Esophagus (tissue), 2 donors: ENCODE measurements around the gene TMEM41A. TPM values are rescaled to one million over a fixed set of nuclear protein-coding genes. Genes with fewer than 3 reads are reported as not detected.

ENCODE experiments used
- H3K27ac ChIP-seq, 2 donors: one replicate each; pipeline ENCODE4 v1.5.1; 2013; ENCODE audit warnings: low read depth in 2 of 2, mild to moderate bottlenecking in 2 of 2, inconsistent platforms in 1 of 2, low read length in 1 of 2, moderate library complexity in 1 of 2
- H3K27me3 ChIP-seq, 2 donors: one replicate each; pipeline ENCODE4 v1.6.1; 2013; ENCODE audit warnings: low read length in 2 of 2, control low read depth in 1 of 2, mild to moderate bottlenecking in 1 of 2; ENCODE audit not compliant: insufficient read depth in 2 of 2, control insufficient read depth in 1 of 2
- H3K36me3 ChIP-seq, 2 donors: one replicate each; pipeline ENCODE4 v1.6.1; 2013; ENCODE audit warnings: low read length in 1 of 2; ENCODE audit not compliant: control insufficient read depth in 2 of 2, insufficient read depth in 2 of 2
- H3K4me1 ChIP-seq, 2 donors: one replicate each; pipeline ENCODE4 v1.6.1; 2013; ENCODE audit warnings: low read length in 1 of 2; ENCODE audit not compliant: control insufficient read depth in 2 of 2, insufficient read depth in 2 of 2
- H3K4me3 ChIP-seq, 2 donors: one replicate each; pipeline ENCODE4 v1.5.1; 2013; ENCODE audit warnings: low read length in 2 of 2, mild to moderate bottlenecking in 2 of 2, low read depth in 1 of 2, moderate library complexity in 1 of 2
- H3K9me3 ChIP-seq, 2 donors: one replicate each; pipeline ENCODE4 v1.6.1; 2013; ENCODE audit warnings: mild to moderate bottlenecking in 2 of 2, low read depth in 1 of 2, low read length in 1 of 2, moderate library complexity in 1 of 2; ENCODE audit not compliant: control insufficient read depth in 2 of 2, insufficient read depth in 1 of 2
- WGBS, 2 donors: extraction: QIAGEN DNeasy Blood & Tissue Kit; methylation state at CpG; one replicate each; pipeline ENCODE4 v1.1.7; 2013; 5-methylcytosine and 5-hydroxymethylcytosine counted together
- polyA plus RNA-seq, 2 donors: library from polyadenylated mRNA; stranded (reverse); fragments of 200-250 nt; gene quantifications; one replicate each; pipeline ENCODE4 v1.2.3, GENCODE V29; 2013
- donor health status: healthy with polysubstance abuse.
- donor health status: Bipolar disorder and iron deficiency.

TMEM41A gene
- polyA plus RNA-seq, 2 donors = 10.0 to 19.1 TPM

DNA sequence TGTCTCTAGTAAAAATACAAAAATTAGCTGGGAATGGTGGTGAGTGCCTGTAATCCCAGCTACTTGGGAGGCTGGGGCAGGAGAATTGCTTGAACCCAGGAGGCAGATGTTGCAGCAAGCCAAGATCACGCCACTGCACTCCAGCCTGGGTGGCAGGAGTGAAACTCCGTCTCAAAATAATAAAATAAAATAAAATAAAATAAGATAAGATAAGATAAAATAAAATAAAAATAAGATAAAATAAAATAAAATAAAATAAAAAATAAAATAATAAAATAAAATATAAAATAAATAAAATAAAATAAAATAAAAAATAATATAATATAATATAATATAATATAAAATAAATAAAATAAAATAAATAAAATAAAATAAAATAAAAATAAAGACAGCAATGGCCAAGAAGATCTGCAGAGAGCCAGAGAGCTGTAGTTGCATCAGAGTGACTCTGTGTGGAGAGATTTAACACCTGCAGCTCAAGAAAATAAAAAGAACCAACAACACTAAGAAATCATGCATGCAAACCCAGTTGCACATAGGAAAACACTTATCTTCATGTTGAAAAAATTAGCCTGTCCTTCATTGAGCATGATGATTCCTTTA, 27.6 kb upstream of the TMEM41A start:
- no peak overlapping the region for H3K27ac ChIP-seq
- no peaks in the 10 kb centered on the region for H3K27me3 ChIP-seq
- WGBS, 2 donors = 83 to 94% methylated on average over 2 of the region's 2 CpGs
- H3K36me3 ChIP-seq = no peaks in the 10 kb centered on the region
- no peak overlapping the region for H3K4me3 ChIP-seq
- H3K4me1 ChIP-seq = peaks cover 0 to 6% of the 10 kb centered on the region in 2 donors
- H3K9me3 ChIP-seq = no peaks in the 10 kb centered on the region

DNA sequence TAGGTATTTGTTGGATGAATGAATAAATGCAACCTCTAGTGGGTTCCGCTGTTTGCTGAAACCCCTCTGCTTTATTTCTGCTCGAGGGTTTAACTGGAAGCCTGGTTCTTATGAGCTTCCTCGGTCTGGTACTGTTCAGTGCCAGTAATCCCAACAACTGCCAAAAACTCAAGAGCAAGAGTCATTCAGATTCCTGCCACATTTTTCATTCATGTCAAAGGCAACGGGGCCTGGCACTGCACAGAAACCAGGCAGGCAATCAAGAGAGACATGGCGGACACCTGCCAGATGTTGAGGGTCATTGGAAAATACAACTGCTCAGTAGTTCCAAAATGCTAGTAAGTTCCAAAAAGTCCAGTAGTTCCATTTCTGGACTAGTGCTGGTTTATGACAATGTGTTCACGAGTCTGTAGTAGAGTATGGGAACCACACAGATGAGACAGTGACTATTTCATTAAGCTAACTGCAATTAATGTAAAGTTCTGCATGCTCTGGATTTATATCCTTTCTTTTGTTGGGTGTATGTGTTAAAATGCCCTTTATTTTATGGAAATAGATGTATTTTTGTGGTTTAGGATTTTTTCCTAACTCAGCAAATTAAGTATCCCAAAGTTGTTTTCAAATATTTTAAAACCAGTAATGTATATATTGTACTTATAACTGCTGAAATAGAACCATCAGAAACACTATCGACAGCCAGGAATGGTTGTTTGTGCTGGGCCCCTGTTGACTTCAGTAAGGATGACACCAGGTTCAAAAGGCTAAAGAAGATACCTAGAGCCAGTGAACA, 22.7 kb upstream of the TMEM41A start:
- 86 to 89% methylated on average over 7 of the region's 7 CpGs for WGBS, 2 donors
- no peaks in the 10 kb centered on the region for H3K36me3 ChIP-seq
- no peaks in the 10 kb centered on the region for H3K27me3 ChIP-seq
- H3K4me3 ChIP-seq = no peak overlapping the region
- H3K27ac ChIP-seq = no peak overlapping the region
- H3K9me3 ChIP-seq = no peaks in the 10 kb centered on the region
- no peaks in the 10 kb centered on the region for H3K4me1 ChIP-seq

DNA sequence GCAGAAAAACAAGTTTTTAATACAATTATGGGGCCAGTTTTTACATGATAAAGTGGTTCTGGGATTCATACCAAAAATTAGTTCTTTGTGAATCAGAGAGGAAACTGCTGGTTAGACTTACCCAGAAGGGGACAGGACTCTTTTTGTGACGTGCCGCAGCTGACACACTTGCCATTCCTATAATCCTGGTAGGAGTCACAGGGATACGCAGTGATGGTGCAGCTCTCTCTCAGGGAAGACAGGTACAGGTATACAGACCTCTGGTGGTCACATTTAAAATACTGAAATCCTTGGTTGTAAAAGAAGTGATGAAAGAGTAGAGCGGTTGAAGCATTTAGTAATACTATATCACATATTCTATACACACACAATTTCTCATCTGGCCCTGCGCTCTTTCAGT, 20.2 kb upstream of the TMEM41A start:
- no peaks in the 10 kb centered on the region for H3K27me3 ChIP-seq
- H3K4me3 ChIP-seq = no peak overlapping the region
- 60 to 69% methylated on average over 5 of the region's 5 CpGs for WGBS, 2 donors
- no peaks in the 10 kb centered on the region for H3K4me1 ChIP-seq
- H3K27ac ChIP-seq = no peak overlapping the region
- no peaks in the 10 kb centered on the region for H3K9me3 ChIP-seq
- peaks cover 0 to 3% of the 10 kb centered on the region in 2 donors for H3K36me3 ChIP-seq

DNA sequence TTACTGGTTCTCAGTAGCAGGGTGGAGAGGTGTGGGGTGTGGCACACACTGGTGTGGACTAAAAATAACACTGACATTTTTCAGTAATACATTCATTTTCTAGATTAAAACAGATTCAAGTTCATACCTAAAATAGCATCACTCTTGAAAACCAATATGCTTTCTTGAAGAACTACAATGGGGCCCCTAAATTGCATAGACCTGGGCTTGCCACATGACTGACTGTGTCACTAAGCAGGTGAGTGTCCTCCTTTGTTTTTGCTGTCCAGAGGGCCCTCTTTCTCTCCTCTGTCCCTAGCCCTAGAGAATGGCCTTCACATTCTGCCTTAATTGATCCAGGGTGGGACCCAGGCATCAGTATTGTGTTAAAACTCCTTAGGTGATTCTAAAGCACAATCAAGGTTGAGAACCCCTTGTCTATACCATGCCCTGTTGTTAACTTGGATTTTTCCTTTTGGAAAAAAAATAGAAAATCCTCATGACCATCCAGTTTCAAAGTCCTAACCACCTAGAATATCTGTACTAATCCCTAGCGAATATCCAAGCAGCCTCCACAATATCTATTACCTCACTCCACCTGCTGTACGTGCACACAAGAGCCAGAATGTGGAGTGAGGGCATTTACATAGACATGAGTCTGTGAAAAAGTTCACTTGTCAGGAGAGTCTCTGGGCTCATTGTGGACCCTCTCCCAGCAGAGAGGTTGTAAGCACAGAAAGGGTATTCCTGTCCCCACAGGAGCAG, 18.7 kb upstream of the TMEM41A start:
- no peaks in the 10 kb centered on the region for H3K4me1 ChIP-seq
- H3K36me3 ChIP-seq = peaks cover 0 to 3% of the 10 kb centered on the region in 2 donors
- H3K9me3 ChIP-seq = no peaks in the 10 kb centered on the region
- H3K27ac ChIP-seq = no peak overlapping the region
- no peak overlapping the region for H3K4me3 ChIP-seq
- 78 to 92% methylated on average over 2 of the region's 2 CpGs for WGBS, 2 donors
- H3K27me3 ChIP-seq = no peaks in the 10 kb centered on the region

DNA sequence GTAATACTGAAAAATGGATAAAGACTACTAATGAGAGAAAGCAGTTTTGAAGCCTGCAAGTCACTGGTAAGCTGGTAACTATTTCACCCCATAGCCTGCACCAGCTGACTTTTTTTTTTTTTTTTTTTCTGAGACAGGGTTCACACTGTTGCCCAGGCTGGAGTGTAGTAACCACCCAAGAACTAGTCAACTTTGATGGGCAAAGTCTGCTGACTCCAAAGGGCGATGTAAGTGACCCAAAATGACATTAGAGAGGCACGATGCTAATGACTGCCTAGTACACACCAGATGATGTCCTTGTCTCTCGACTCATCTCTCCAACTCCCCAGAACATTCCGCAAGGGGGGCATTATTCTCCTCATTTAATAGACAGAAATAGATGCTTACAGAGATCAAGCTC, 12.9 kb upstream of the TMEM41A start:
- Histone ChIP-seq H3K4me3 (no peak overlapping the region), H3K27ac (no peak overlapping the region), H3K4me1 (no peaks in the 10 kb centered on the region), H3K36me3 (peaks cover 0 to 3% of the 10 kb centered on the region in 2 donors), H3K9me3 (no peaks in the 10 kb centered on the region), H3K27me3 (no peaks in the 10 kb centered on the region)
- 83 to 90% methylated on average over 4 of the region's 4 CpGs for WGBS, 2 donors

DNA sequence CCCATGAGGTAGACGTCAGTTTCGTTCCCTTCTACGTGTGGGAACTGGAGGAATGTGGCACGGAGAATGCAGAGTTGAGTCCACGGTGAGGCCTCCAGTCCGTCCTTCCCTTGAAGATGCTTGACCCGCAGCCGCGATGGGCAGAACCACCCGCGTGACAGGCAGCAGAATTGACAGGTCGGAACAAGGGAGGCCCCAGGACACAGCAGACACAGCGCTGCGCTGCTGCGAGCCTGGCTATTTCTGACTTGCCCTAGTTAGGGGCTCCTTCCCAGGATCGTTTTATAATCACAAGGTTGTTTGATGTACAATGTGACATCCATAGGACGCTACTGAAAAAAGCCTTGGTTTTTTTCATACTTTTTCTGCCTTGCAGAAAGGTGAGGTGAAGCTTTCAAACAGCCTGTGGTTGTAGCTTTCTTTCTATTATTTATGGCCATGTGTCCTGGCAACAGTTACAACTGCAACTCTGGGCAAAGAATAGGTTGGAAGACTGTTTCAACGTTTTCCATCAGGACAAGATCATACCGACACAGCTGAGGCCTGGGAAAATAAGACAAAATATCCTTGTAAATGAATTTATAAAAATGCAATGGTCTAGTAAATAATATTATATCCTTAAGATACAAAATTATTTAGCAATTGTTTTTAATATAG, 9.6 kb upstream of the TMEM41A start:
- 82 to 83% methylated on average over 19 of the region's 19 CpGs for WGBS, 2 donors

DNA sequence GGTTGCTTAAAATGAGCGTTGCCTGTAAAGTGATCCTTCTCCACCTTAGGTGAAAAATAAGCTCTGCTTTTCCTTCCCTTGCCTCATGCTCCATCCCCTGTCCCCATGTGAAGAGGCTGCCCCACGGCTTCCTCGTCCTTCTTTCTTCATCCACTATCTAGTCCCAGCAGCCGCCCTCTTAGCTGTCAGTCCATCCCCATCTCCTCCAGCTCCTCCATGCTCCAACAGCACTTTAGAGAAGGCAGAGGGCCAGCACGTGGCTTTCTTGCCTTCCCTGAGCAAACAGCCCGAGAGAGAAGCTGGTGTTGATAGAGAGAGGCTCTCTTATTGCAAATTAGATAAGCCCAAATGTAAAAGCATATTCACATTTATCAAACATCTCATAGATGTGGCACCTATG, 9.0 kb upstream of the TMEM41A start:
- Histone ChIP-seq H3K36me3 (no peaks in the 10 kb centered on the region), H3K27ac (no peak overlapping the region), H3K27me3 (no peaks in the 10 kb centered on the region), H3K4me3 (no peak overlapping the region), H3K9me3 (no peaks in the 10 kb centered on the region), H3K4me1 (peaks cover 0 to 3% of the 10 kb centered on the region in 2 donors)
- 64 to 68% methylated on average over 6 of the region's 6 CpGs for WGBS, 2 donors

More for the DNA sequence above, 9.6 kb upstream of the TMEM41A start:
- Histone ChIP-seq H3K4me1 (no peaks in the 10 kb centered on the region), H3K36me3 (no peaks in the 10 kb centered on the region), H3K27me3 (no peaks in the 10 kb centered on the region), H3K9me3 (no peaks in the 10 kb centered on the region), H3K27ac (no peak overlapping the region), H3K4me3 (no peak overlapping the region)

DNA sequence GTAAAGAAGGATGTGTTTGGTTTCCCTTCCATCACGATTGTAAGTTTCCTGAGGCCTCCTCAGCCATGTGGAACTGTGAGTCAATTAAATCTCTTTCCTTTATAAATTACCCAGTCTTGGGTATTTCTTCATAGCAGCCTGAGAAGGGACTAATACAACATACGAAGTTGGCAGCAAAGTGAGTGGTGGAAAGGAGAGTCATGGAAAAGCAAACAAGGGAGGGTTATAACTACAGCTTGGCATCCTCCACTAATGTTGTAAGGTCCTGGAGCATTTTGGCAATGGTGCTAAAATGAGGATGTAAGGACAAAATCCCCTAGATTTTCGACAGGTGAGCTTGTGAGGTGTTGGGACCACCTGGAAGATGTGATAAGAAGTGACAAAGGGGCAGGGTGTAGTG, 5.8 kb upstream of the TMEM41A start:
- Histone ChIP-seq H3K27ac (no peak overlapping the region), H3K36me3 (no peaks in the 10 kb centered on the region), H3K4me1 (peaks cover 0 to 3% of the 10 kb centered on the region in 2 donors), H3K4me3 (no peak overlapping the region), H3K27me3 (no peaks in the 10 kb centered on the region), H3K9me3 (no peaks in the 10 kb centered on the region)
- 36 to 42% methylated on average over 3 of the region's 3 CpGs for WGBS, 2 donors

DNA sequence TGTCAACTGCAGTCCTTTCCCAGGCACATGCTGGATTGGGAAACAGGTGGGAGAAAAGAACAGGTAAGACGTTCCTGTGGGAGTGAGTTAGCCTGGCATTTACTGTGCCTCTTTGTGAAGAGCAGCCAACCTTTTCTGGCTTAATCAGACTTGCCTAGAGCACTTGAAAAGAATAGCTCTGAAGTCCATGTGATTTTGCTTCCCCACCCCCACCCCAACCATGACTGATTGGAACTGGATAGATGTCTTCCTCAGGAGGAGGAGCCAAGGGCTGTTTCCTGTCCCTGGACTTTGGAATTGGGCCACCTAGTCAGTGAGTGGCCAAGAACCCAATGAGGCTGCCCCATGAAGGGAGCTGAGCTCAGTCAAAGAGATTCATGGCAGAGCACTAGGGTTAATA, 4.7 kb upstream of the TMEM41A start:
- Histone ChIP-seq H3K27me3 (no peaks in the 10 kb centered on the region), H3K4me3 (no peak overlapping the region), H3K9me3 (no peaks in the 10 kb centered on the region), H3K36me3 (no peaks in the 10 kb centered on the region), H3K27ac (peak overlapping the region in 1 of 2 donors; percentile 73), H3K4me1 (peaks cover 0 to 3% of the 10 kb centered on the region in 2 donors)
- 32 to 34% methylated on average over 1 of the region's 1 CpG for WGBS, 2 donors
